Measurements from ENCODE around the gene MAST3.
"Not testable (repeated sequence)": the region's sequence is repeated elsewhere in the genome, so short reads cannot be mapped to it uniquely, and the experiment has no call there.

The MAST3 gene

GRCh38 chr19:18143902-18144301, 46.3 kb downstream of the MAST3 start:
- DNase-seq = no peak

GRCh38 chr19:18144361-18144760, 46.8 kb downstream of the MAST3 start:
- DNase-seq = no peak

GRCh38 chr19:18144906-18145305, 47.3 kb downstream of the MAST3 start:
- no peak for DNase-seq

DNA sequence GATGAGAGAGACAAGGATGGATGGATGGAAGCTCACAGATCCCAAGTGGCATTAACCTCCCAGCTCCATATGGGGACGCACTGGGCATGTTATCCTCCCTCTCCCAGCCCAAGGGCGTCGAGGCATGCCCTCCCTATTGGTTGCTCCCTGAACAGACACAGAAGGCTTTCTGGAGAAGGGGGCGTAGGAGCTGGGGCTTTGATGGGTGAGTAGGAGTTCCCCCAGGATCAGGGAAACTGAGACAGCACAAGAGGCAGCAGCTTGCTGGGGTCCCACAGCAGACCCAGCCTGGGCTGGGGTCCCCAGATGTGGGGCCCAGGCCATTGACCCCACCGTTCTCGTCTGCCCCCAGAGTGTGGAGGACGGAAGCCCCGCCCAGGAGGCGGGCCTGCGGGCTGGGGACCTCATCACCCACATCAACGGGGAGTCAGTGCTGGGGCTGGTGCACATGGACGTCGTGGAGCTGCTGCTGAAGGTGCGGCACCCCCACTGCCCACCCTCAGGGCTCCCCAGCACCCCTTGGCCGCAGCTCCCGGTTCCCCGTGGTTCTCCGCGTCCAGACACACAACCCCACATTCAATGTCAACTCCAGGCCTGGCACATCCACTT, 47.9 kb downstream of the MAST3 start:
- DNase-seq = no peak

GRCh38 chr19:18147396-18147795, 49.8 kb downstream of the MAST3 start:
- no peak for DNase-seq

DNA sequence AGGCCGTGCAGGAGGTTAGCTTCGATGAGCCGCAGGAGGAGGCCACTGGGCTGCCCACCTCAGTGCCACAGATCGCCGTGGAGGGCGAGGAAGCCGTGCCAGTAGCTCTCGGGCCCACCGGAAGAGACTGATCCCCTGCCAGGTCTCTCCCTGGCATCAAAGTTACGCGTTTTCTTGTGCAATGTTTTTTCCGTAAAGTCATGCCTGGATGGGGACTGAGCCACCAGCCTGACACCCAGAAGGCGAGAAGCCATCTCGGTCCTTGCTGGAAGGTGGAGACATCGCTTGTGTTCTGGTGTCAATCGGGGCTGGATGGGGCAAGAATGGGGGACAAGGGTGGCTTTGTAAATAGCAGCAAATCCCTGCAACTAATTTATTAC, 52.0 kb downstream of the MAST3 start:
- no peak for DNase-seq

- DNase-seq = no peak
These were observed 53.4 kb downstream of the MAST3 start for GRCh38 chr19:18150776-18151624.

DNA sequence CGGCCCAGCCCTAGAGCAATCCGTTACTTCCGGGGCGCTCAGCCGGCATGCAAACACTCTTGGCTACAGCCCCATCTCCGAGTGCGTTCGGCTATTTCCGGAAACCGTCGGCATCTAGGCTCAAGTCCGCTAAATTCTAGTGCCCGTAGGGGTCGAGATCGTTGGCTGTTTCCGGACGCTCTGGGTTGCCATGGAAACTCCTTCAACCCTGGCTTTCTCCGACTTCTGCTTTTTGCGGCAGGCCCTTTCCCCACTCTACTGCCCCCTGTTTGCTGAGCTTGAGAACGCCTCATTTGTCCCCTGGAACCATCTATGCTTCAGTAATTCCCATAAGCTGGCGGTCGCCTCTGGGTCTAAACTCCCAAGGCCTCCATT, 54.9 kb downstream of the MAST3 start:
- peak; percentile 99 for DNase-seq

DNA sequence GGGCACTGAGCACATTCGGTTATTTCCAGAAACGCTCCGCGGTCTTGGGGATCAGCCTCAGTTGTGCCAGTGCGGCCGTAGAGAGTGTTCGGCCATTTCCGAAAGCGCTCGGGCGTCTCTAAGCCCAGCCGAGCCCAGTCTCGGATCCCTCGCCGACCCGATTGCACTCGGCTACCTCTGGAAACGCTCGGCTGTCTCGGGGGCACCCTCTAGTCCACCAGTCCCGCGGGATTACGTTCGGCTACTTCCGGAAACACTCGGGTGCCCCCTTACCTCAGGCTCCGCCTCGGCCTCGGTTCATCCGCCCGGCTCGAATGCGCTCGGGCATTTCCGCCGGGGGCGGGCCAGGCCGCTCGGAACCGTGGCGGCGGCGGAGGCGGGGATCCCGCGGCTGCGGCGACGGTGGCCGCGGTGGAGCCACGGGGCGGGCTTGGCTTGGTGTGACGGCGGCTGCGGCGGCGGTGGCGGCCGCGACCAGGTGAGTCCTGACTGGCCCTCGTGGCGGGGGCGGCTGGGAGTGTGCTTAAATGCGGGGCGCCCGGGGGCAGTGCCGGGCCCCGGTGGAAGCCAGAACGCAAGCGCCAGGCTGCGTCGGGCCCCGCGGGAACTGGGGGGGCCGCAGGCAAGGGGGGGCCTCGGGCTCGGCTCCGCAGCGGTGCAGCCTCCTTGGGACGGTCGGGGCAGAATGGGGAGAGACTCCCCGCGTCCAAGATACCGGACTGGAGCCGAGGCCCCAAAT, 55.4 kb downstream of the MAST3 start, which contains the start of gene PIK3R2:
Gene PIK3R2, plus strand, starts transcription at position 347 of the 739 bp plus-strand sequence. CDS start 2,717 bp downstream, outside the sequence.
- DNase-seq = peak; percentile 99

DNA sequence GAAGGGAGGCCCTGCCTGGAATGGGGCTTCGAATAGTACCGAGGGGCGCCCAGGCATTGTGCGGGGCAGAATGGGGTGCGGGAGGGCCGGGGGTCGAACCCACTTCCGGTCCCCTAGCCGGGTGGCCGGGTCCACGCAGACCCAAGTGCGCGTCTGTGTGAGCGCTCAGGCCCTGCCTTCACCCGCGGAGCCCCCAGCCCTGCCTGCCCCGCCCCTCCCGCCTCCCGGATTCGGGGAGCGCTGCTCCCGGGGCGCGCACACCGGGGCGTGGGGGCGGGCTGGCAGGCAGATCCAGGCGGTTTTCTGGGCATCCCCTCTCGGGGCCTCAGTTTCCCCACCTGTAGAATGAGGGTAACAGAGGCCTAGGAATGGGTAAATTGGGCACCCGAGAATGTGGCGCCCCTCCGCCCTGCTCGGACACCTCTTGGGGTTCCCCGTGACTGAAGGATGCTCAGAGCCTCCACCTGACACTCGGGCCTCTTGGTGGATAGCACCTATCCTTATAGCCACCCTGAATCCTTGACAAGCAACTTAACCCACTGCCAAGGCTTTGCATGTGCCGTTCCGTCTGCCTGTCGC, 56.1 kb downstream of the MAST3 start:
- DNase-seq = peak; percentile 9

DNA sequence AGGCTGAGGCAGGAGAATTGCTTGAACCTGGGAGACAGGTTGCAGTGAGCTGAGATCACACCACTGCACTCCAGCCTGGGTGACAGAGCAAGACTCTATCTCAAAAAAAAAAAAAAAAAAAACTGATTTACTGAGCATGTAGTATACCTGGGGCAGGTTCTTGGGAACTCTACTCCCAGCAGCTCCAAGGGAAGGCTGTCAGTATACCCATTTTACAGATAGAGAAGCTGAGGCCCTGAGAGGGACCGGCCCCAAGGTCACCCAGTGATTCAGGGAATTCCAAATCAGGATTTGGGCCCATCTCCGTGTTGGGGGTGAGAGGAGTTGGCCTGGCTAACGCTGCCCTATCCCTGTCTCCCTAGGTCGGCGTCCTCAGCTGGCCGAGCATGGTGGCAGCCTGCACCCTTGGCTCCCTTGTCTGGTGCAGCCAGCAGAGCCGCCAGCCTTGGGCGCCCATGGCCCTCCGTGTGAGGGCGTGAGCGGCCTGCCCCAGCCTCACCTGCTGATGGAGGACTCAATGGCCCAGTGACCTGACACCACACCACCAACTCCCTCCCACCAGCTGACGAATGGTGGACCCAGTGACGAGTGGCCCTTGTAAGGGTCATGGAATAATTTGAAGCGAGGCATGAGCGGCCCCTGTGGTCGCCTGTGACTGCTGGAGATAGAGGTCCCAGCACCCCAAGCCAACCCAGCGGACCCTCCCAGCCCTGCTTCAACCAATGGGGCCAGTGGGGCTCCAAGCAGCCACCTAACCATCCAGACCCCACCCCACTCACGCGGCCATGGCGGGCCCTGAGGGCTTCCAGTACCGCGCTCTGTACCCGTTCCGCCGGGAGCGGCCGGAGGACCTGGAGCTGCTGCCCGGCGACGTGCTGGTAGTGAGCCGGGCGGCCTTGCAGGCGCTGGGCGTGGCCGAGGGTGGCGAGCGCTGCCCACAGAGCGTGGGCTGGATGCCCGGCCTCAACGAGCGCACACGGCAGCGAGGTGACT, 57.8 kb downstream of the MAST3 start:
- no peak for DNase-seq

- DNase-seq = no peak
These were observed 58.7 kb downstream of the MAST3 start for GRCh38 chr19:18156268-18156667.

DNA sequence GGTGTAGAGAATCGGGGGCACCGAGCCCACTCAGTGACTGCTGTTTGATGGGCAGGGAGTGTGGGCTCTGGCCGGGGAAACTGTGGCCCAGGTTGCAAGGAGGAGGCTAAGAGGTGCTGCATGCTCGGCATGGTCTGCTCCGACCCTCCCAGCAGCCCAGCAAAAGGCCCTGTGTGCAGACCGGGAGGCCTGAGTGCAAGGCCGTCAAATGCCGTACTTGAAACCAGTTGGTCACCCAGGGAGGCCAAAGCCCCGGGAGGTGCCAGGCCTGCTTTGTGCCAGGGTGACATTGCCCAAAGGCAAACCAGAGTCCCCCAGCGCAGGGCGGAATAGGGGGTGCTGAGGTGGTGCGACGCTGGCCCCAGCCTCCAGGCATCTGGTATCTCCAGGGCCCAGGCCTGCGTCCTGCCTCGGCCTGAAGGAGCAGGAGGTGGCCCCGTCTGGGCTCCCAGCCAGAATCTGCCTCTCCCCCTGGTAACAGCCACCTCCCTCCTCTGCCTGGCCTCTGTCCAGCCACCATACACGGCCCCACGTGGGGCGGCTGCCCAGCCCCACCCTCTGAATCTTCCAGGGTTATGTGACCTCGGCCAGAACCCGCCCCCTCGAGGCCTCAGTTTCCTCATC, 59.4 kb downstream of the MAST3 start:
- peak; percentile 99 for DNase-seq

DNA sequence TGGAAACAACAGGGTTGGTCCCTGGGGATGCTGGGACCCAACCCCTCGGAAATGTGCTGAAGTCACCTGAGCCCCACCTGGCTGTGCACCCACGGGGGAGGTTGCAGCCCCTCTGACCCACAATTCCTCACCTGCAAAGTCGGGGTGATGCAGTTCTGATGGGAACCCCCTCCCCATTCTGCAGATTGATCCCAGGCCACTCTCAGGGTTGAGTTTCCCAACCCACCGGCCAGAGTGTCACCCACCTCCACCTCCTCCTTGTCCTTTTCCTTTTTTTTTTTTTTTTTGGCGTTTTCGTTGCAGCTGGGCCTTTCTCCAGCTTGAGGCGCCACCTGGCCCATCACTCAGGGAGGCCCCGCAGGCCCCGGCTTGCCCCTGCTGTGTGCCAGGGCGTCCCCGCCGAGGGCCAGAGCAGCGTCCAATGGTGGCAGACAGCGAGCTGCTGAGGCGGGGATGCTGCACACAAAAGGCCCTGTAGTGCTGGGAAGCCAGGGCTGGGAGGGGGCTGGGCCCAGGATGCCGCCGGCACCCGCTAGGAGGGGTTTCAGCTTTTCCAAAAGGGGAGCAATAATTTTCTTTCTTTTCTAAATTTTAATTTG, 60.0 kb downstream of the MAST3 start:
- peak; percentile 55 for DNase-seq

DNA sequence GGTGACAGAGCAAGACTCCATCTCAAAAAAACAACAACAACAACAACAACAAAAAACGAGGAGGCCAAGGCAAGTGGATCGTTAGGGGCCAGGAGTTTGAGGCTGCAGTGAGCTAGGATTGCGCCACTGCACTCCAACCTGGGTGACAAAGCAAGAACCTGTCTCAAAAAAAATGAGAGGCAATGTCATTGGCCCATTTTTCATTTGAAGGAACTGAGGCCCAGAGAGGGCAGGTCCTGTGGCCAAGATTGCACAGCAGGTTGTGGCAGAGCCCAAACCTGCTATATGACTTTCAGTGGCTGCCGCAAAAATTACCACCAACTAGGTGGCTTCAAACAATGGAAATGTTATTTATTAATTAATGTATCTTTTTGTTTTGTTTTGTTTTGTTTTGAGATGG, 60.9 kb downstream of the MAST3 start:
- DNase-seq = no peak

GRCh38 chr19:18159059-18159616, 61.6 kb downstream of the MAST3 start:
- not testable (repeated sequence) for DNase-seq

DNA sequence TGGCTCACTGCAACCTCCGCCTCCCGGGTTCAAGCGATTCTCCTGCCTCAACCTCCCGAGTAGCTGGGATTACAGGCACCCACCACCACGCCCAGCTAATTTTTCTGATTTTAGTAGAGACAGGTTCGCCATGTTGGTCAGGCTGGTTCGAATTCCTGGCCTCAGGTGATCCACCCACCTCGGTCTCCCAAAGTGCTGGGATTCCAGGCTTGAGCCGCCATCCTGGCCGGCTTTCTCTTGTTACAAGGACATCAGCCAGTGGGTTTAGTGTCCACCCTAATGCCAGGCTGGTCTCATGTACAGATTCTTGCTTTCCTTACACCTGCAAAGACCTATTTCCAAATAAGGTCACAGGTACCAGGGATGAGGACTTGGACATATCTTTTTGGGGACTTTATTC, 62.2 kb downstream of the MAST3 start:
- DNase-seq = no peak

- DNase-seq = peak; percentile 85
These were observed 63.0 kb downstream of the MAST3 start for GRCh38 chr19:18160493-18160970.

DNA sequence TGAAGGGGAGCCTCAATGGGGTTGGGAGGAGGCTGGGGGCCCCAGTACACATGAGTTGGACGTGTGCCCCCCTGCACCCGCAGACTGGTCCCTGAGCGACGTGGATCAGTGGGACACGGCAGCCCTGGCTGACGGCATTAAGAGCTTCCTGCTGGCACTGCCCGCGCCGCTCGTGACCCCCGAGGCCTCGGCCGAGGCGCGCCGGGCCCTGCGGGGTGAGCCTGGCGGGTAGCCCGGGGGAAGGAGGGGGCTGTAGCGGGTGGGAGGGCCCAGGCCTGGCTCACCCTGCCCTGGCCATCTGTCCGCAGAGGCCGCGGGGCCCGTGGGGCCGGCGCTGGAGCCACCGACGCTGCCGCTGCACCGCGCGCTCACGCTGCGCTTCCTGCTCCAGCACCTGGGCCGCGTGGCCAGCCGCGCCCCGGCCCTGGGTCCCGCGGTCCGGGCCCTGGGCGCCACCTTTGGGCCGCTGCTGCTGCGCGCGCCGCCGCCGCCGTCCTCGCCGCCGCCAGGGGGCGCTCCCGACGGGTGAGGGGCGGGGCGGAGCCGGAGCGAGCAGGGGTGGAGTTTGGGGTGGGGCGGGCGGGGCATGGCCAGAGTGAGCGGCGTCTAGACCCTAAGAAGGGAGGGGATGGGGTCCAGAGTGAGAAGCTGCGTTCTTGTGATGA, 63.5 kb downstream of the MAST3 start:
- DNase-seq = peak; percentile 68

GRCh38 chr19:18161636-18162002, 64.0 kb downstream of the MAST3 start:
- no peak for DNase-seq

Data from hematopoietic multipotent progenitor cell treated with erythropoietin and hydrocortisone succinate and interleukin-3 and kit ligand, for 8 days (in vitro differentiated cells).